Activated naive CD8-positive, alpha-beta T cell treated with anti-CD3 and anti-CD28 coated beads, Interleukin-2, amount 10 ng/mL, durations not matched to agents 7 days and 5 days (primary cell): ENCODE measurements around the gene EYA3. TPM values are rescaled to one million over a fixed set of nuclear protein-coding genes. Genes with fewer than 3 reads are reported as not detected.

Experiments
- ATAC-seq: fragments of 150-1000 bp; cut with Tn5 transposase; one replicate; pipeline ENCODE4 v1.10.0; 2021; ENCODE audit warnings: low read depth, moderate library complexity
- POLR2A ChIA-PET: fragments of 350-600 bp; sonication (Branson Sonifier 250); formaldehyde crosslinking; loops from one replicate; lab custom pipeline; 2021; ENCODE audit warnings: antibody characterized with exemption; lab: Charles Lee
- DNase-seq: peaks from one replicate; pipeline ENCODE4 v3.0.0; 2021
- H3K27ac Mint-ChIP-seq: one replicate; pipeline ENCODE4 v1.8.0; 2022; ENCODE audit warnings: mild to moderate bottlenecking, mixed read lengths
- H3K27me3 Mint-ChIP-seq: one replicate; pipeline ENCODE4 v1.8.0; 2022; ENCODE audit warnings: mild to moderate bottlenecking, moderate library complexity, mixed read lengths
- H3K36me3 Mint-ChIP-seq: one replicate; pipeline ENCODE4 v1.8.0; 2021; ENCODE audit warnings: mild to moderate bottlenecking, mixed read lengths
- H3K4me1 Mint-ChIP-seq: one replicate; pipeline ENCODE4 v1.8.0; 2021; ENCODE audit warnings: mixed read lengths
- H3K4me3 Mint-ChIP-seq: one replicate; pipeline ENCODE4 v1.8.0; 2022; ENCODE audit warnings: mild to moderate bottlenecking, moderate library complexity, mixed read lengths
- H3K9me3 Mint-ChIP-seq: one replicate; pipeline ENCODE4 v1.8.0; 2021; ENCODE audit warnings: mixed read lengths
- total RNA-seq, 2 experiments: library from RNA; stranded (reverse); gene quantifications; one replicate each; pipeline ENCODE4 v1.2.3, GENCODE V29; 2021

Gene EYA3
- total RNA-seq, 2 experiments from 2014 or later = 27.0 to 27.3 TPM

DNA sequence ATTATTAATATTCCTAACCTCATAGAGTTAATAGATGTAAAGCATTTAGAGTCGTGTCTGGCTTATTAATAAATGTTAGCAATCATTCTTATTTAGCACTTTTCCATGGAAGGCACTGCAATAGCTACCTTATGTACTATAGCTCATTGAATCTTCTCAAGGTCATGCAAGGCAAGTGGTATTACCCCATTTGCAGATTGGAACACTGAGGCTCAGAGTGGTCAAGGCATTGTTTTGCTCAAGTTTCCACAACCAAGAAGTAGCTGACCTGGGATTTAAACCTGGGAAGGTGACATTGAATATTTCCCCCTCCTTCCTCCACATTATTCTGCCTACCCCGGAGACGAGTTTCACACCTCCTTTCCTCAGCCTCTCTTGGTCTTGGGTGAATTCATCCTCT lies 37.8 kb upstream of the EYA3 start:
- H3K36me3 Mint-ChIP-seq = no peaks in the 10 kb centered on the region
- POLR2A ChIA-PET = no interaction called here

DNA sequence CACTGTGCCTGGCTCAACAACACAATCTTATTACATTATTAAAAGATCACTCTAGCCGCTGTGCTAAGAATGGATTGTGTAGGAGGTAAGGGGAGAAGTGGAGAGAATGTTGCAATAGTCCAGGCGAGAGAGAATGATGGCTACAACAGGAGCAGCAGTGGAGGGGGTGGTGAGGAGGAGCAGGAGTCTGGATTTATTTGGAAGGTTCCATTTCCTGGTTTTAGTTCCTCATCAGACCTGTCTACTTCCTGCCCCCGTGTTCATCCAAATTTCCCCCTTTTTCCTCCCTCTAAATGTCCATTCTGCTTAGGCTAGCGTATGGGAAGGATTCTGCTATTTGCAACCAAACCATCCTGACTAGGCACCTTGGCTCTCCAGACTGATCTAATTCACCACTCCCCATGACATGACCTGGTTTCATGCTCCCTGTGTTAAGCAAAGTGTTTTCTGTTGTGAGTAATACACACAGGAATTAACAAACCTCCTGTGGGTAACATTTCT lies 35.1 kb upstream of the EYA3 start:
- H3K27me3 Mint-ChIP-seq = peaks cover 41% of the 10 kb centered on the region
- H3K27ac Mint-ChIP-seq = no peak overlapping the region
- ATAC-seq (no peak), DNase-seq (no peak)
- peaks cover 15% of the 10 kb centered on the region for H3K4me1 Mint-ChIP-seq
- POLR2A ChIA-PET = no interaction called here
- no peaks in the 10 kb centered on the region for H3K36me3 Mint-ChIP-seq
- no peaks in the 10 kb centered on the region for H3K9me3 Mint-ChIP-seq
- H3K4me3 Mint-ChIP-seq = no peak overlapping the region

More for the DNA sequence above, 37.8 kb upstream of the EYA3 start:
- Mint-ChIP-seq H3K9me3 (peaks cover 2% of the 10 kb centered on the region), H3K4me1 (peaks cover 14% of the 10 kb centered on the region), H3K27me3 (peaks cover 38% of the 10 kb centered on the region), H3K4me3 (no peak overlapping the region), H3K27ac (no peak overlapping the region)
- DNase-seq (no peak), ATAC-seq (no peak)

DNA sequence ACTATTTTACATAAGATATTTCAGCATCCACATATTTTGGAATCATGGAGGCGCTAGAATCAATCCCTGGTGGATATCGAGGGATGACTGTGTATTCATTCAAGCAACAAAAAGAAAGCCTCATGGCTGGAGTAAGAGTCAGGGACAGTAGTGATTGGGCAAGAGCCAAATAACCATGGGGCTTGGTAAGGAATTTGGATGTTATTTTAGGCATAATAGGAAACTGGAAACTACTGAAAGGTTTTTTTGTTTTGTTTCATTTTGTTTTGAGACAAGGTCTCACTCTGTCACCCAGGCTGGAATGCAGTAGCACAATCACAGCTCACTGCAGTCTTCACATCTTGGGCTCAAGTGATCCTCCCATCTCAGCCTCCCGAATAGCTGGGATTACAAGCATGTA lies 33.8 kb upstream of the EYA3 start:
- no peak overlapping the region for H3K4me3 Mint-ChIP-seq
- peaks cover 8% of the 10 kb centered on the region for H3K4me1 Mint-ChIP-seq
- ATAC-seq (no peak), DNase-seq (no peak)
- H3K27ac Mint-ChIP-seq = no peak overlapping the region
- H3K27me3 Mint-ChIP-seq = peaks cover 39% of the 10 kb centered on the region
- H3K36me3 Mint-ChIP-seq = no peaks in the 10 kb centered on the region
- no peaks in the 10 kb centered on the region for H3K9me3 Mint-ChIP-seq
- POLR2A ChIA-PET = no interaction called here

DNA sequence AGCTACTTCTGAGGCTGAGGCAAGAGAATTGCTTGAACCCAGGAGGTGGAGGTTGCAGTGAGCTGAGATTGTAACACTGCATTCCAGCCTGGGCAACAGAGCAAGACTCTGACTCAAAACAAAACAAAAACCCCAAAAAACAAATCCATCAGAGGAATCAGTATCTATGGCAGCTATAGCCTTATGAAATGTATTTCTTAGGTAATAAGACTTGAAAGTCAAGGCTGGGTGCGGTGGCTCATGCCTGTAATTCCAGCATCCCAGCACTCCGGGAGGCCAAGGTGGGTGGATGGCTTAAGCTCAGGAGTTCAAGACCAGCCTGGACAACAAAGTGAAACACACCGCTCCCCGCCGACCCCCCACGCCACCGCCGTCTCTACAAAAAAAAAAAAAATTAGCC lies 31.1 kb upstream of the EYA3 start:
- Mint-ChIP-seq H3K4me1 (peaks cover 16% of the 10 kb centered on the region), H3K27ac (no peak overlapping the region), H3K36me3 (no peaks in the 10 kb centered on the region), H3K4me3 (no peak overlapping the region), H3K27me3 (peaks cover 30% of the 10 kb centered on the region), H3K9me3 (no peaks in the 10 kb centered on the region)
- DNase-seq (no peak), ATAC-seq (no peak)
- POLR2A ChIA-PET = no interaction called here

DNA sequence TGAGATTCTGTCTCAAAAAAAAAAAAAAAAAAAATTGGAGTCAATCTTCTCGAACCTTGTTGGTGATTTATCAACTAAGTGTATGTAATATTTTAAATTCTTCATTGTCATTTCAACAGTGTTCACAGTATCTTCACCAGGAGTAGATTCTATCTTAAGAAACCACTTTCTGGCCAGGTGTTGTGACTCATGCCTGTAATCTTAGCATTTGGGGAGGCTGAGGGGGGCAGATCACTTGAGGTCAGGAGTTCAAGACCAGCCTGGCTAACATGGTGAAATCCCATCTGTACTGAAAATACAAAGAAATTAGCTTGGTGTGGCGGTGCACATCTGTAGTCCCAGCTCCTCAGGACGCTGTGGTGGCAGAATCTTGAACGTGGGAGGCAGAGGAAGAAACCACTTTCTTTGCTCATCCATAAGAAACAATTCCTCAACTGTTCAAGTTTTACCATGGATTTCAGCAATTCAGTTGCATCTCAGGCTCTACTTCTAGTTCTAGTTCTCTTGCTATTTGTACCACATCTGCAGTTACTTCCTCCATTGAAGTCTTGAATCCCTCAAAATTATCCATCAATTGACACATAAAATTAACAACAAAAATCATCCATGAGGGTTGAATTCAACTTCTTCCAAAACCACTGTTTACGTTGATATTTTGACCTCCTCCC lies 30.4 kb upstream of the EYA3 start:
- POLR2A ChIA-PET = interaction anchor here (0.7 kb wide), 1 partner anchor 9 kb away, joined by 4 read pairs; no protein-coding TSS in a partner anchor
- no peak for DNase-seq
- ATAC-seq = no peak
- H3K4me3 Mint-ChIP-seq = no peak overlapping the region
- H3K27me3 Mint-ChIP-seq = peaks cover 33% of the 10 kb centered on the region
- H3K27ac Mint-ChIP-seq = no peak overlapping the region
- H3K36me3 Mint-ChIP-seq = no peaks in the 10 kb centered on the region
- no peaks in the 10 kb centered on the region for H3K9me3 Mint-ChIP-seq
- H3K4me1 Mint-ChIP-seq = peaks cover 18% of the 10 kb centered on the region

- POLR2A ChIA-PET = interaction anchor here (0.9 to 1.2 kb wide), 2 partner anchors 85 to 141 kb away, joined by 3 to 8 read pairs; no protein-coding TSS in a partner anchor
Observed at GRCh38 chr1:28115267-28115666, 26.9 kb upstream of the EYA3 start.

GRCh38 chr1:28114844-28115243 lies 26.4 kb upstream of the EYA3 start:
- POLR2A ChIA-PET = interaction anchor here (0.9 to 1.2 kb wide), 2 partner anchors 85 to 142 kb away, joined by 3 to 8 read pairs; no protein-coding TSS in a partner anchor
- Mint-ChIP-seq H3K27me3 (peaks cover 25% of the 10 kb centered on the region), H3K4me1 (peaks cover 32% of the 10 kb centered on the region), H3K9me3 (peaks cover 1% of the 10 kb centered on the region), H3K27ac (peak overlapping the region; percentile 85), H3K36me3 (peaks cover 2% of the 10 kb centered on the region), H3K4me3 (peak overlapping the region; percentile 57)
- ATAC-seq = peak; percentile 19
- DNase-seq = no peak

More at GRCh38 chr1:28115267-28115666, 26.9 kb upstream of the EYA3 start:
- Mint-ChIP-seq H3K27ac (peak overlapping the region; percentile 85), H3K4me3 (peak overlapping the region; percentile 57), H3K27me3 (peaks cover 27% of the 10 kb centered on the region), H3K4me1 (peaks cover 32% of the 10 kb centered on the region), H3K9me3 (peaks cover 1% of the 10 kb centered on the region), H3K36me3 (peaks cover 2% of the 10 kb centered on the region)
- peak; percentile 54 for ATAC-seq
- DNase-seq = peak; percentile 39

GRCh38 chr1:28113242-28113572 lies 24.8 kb upstream of the EYA3 start:
- Mint-ChIP-seq H3K27me3 (peaks cover 13% of the 10 kb centered on the region), H3K9me3 (peaks cover 1% of the 10 kb centered on the region), H3K27ac (no peak overlapping the region), H3K4me1 (peaks cover 30% of the 10 kb centered on the region), H3K36me3 (peaks cover 2% of the 10 kb centered on the region), H3K4me3 (no peak overlapping the region)
- POLR2A ChIA-PET = no interaction called here
- DNase-seq = no peak
- no peak for ATAC-seq

- Mint-ChIP-seq H3K36me3 (peaks cover 2% of the 10 kb centered on the region), H3K4me1 (peaks cover 30% of the 10 kb centered on the region), H3K9me3 (peaks cover 1% of the 10 kb centered on the region), H3K27me3 (peaks cover 9% of the 10 kb centered on the region), H3K27ac (no peak overlapping the region), H3K4me3 (no peak overlapping the region)
- DNase-seq = no peak
- ATAC-seq = no peak
- POLR2A ChIA-PET = no interaction called here
Observed at GRCh38 chr1:28112388-28113241, 24.2 kb upstream of the EYA3 start.

DNA sequence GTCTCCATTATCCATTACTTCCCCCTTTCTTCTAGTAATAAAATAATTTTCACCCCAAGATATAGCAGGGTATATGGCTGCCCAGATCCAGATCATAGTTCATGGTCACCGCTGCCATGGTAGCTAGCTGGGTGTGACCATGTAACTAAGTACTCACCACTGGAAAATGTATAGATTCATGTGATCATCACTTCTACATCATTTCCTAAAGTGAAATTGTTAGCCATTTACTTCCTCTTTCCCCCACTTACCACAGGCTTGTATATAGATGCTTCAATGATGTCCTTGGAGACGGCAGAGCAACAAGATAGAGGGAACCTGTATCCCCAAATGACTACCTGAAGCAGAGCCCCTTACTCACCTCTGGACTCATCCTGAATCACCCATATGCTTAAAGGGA lies 22.7 kb upstream of the EYA3 start:
- Mint-ChIP-seq H3K4me1 (peaks cover 27% of the 10 kb centered on the region), H3K9me3 (peaks cover 1% of the 10 kb centered on the region), H3K36me3 (peaks cover 2% of the 10 kb centered on the region), H3K27me3 (peaks cover 8% of the 10 kb centered on the region), H3K4me3 (no peak overlapping the region), H3K27ac (peak overlapping the region; percentile 75)
- POLR2A ChIA-PET = no interaction called here
- DNase-seq = no peak
- peak; percentile 20 for ATAC-seq

DNA sequence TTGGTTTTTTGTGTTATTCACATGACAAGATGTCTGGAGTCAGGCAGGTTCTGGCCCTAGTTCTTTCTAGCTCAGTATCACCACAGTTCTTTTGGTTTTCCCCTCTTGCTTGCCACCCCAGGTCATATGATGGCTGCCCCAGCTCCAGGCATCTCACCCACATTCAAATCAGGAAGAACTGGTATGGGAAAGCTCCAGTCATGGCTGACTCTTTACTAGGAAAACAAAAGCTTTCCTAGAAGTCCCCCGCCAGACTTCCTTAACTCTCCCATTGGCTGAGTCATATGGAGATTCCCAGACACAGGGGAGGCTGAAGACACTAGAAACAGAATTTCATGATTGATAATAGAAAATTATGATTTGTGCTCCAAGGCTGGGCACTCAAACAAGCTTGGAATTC lies 22.1 kb upstream of the EYA3 start:
- no peak overlapping the region for H3K27ac Mint-ChIP-seq
- POLR2A ChIA-PET = no interaction called here
- peaks cover 2% of the 10 kb centered on the region for H3K36me3 Mint-ChIP-seq
- ATAC-seq = no peak
- DNase-seq = no peak
- H3K27me3 Mint-ChIP-seq = peaks cover 8% of the 10 kb centered on the region
- H3K9me3 Mint-ChIP-seq = peaks cover 1% of the 10 kb centered on the region
- no peak overlapping the region for H3K4me3 Mint-ChIP-seq
- H3K4me1 Mint-ChIP-seq = peaks cover 27% of the 10 kb centered on the region

DNA sequence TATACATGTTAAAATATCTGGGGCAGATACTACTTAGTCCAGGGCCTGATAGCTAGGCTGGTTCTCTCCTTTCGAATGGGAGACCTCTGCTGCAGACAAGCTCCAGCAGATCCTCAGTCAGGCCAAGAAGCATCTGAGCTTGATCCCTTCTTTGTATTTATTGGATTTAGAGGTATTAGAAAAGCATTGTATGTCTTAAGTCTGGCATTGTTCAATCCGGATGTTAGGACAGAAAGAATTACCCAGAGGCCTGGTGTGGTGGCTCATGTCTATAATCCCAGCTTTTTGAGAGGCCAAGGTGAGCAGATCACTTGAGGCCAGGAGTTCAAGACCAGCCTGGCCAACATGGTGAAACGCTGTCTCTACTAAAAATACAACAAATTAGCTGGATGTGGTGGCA lies 21.2 kb upstream of the EYA3 start:
- POLR2A ChIA-PET = interaction anchor here (0.8 kb wide), 1 partner anchor 9 kb away, joined by 4 read pairs; no protein-coding TSS in a partner anchor
- ATAC-seq = no peak
- peaks cover 19% of the 10 kb centered on the region for H3K4me1 Mint-ChIP-seq
- H3K36me3 Mint-ChIP-seq = peaks cover 2% of the 10 kb centered on the region
- DNase-seq = no peak
- H3K27me3 Mint-ChIP-seq = peaks cover 8% of the 10 kb centered on the region
- H3K27ac Mint-ChIP-seq = no peak overlapping the region
- no peak overlapping the region for H3K4me3 Mint-ChIP-seq
- peaks cover 1% of the 10 kb centered on the region for H3K9me3 Mint-ChIP-seq

DNA sequence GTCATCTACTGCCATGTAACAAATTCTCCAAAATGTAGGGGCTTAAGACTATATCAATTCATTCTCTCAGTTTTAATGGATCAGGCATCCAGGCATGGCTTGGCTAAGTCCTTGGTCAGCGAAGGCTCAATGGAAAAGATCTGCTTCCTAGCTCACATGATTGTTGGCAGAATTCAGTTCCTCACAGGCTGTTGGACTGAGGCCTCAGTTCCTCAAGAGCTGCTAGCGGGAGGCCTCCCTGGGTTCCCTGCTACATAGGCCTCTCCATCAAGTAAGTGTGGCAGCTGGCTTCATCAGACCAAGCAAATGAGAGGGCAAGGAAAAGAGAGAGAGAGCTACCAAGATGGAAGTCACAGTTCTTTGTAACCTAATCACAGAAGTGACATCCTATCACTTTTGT lies 19.6 kb upstream of the EYA3 start:
- POLR2A ChIA-PET = no interaction called here
- Mint-ChIP-seq H3K9me3 (peaks cover 1% of the 10 kb centered on the region), H3K4me1 (peaks cover 15% of the 10 kb centered on the region), H3K36me3 (peaks cover 2% of the 10 kb centered on the region), H3K27me3 (peaks cover 14% of the 10 kb centered on the region), H3K4me3 (no peak overlapping the region), H3K27ac (no peak overlapping the region)
- no peak for ATAC-seq
- no peak for DNase-seq
